Thymus (tissue), 11 donors: ENCODE results near the gene ABCA9. TPM values are rescaled to one million over a fixed set of nuclear protein-coding genes. Genes with fewer than 3 reads are reported as not detected.
"Not testable (repeated sequence)": the region's sequence is repeated elsewhere in the genome, so short reads cannot be mapped to it uniquely, and the experiment has no call there.

Experiments used
- DNase-seq, 9 donors: peaks; one replicate each; pipeline ENCODE4 v3.0.0-alpha.2; 2013; ENCODE audit warnings: low spot score in 9 of 9, low read depth in 6 of 9, missing footprints in 1 of 9
- H3K27ac ChIP-seq, 2 donors: one replicate each; pipeline ENCODE4 v1.5.1; 2013; ENCODE audit warnings: control low read depth in 1 of 2, low read depth in 1 of 2, low read length in 1 of 2, mild to moderate bottlenecking in 1 of 2, moderate library complexity in 1 of 2
- H3K27me3 ChIP-seq, 2 donors: one replicate each; pipeline ENCODE4 v1.5.1; 2013; ENCODE audit warnings: low read length in 1 of 2; ENCODE audit not compliant: control insufficient read depth in 2 of 2, insufficient read depth in 1 of 2
- H3K36me3 ChIP-seq, 2 donors: one replicate each; pipeline ENCODE4 v1.5.1; 2013; ENCODE audit warnings: low read length in 1 of 2, mild to moderate bottlenecking in 1 of 2, moderate library complexity in 1 of 2; ENCODE audit not compliant: control insufficient read depth in 2 of 2, insufficient read depth in 2 of 2
- H3K4me1 ChIP-seq, 2 donors: one replicate each; pipeline ENCODE4 v1.5.1; 2013; ENCODE audit warnings: low read length in 2 of 2; ENCODE audit not compliant: control insufficient read depth in 2 of 2, insufficient read depth in 2 of 2
- H3K4me3 ChIP-seq, 2 donors: one replicate each; pipeline ENCODE4 v1.5.1; 2013; ENCODE audit warnings: low read length in 2 of 2, control low read depth in 1 of 2, mild to moderate bottlenecking in 1 of 2
- H3K9me3 ChIP-seq, 2 donors: one replicate each; pipeline ENCODE4 v1.5.1; 2013; ENCODE audit warnings: low read length in 1 of 2, mild to moderate bottlenecking in 1 of 2; ENCODE audit not compliant: control insufficient read depth in 2 of 2, insufficient read depth in 1 of 2
- WGBS: extraction: QIAGEN DNeasy Blood & Tissue Kit; methylation state at CpG from one replicate; pipeline ENCODE4 v1.1.7; 2013; 5-methylcytosine and 5-hydroxymethylcytosine counted together
- polyA plus RNA-seq: library from polyadenylated mRNA; stranded (reverse); fragments of 200-250 nt; gene quantifications from one replicate; pipeline ENCODE4 v1.2.3, GENCODE V29; 2013
- total RNA-seq: library from RNA; stranded (reverse); fragments of 120-200 nt; gene quantifications from one replicate; pipeline ENCODE4 v1.2.4, GENCODE V29; 2013
- donor health status: healthy.

The ABCA9 gene
- total and polyA plus RNA-seq, 2 donors, result 1.1 to 2.8 TPM

DNA sequence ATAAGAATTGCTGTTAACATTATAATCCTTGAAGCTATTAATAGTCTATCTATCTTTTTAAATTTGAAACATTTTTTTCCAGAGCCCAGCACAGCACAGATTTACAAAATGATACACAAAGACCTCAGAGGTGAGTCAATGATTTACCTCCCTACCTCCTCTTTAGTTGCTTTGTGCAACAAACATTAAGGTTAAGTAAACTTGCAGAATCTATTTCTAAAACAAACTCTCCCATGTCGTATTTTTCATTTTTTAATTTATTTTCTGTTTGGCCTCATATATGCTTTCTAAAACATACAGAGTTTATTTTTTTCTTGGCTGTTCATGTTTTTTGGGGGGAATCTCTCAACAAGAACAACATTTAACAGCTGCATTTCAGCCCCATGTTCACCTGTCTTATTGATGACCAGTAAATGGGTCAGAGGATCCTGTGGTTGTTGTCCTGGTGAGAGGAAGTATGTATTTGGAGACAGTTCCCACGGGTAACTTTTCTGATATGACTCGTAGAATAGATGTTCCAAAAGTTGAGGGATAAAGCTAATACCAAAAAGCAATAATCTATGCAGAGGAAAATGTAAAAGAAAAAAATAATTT lies 42.6 kb downstream of the ABCA9 start:
- Histone ChIP-seq H3K4me3 (no peak overlapping the region), H3K9me3 (no peaks in the 10 kb centered on the region), H3K27me3 (no peaks in the 10 kb centered on the region), H3K4me1 (no peaks in the 10 kb centered on the region), H3K36me3 (no peaks in the 10 kb centered on the region), H3K27ac (no peak overlapping the region)
- 95% methylated on average over 3 of the region's 3 CpGs for WGBS
- DNase-seq, result no peak

DNA sequence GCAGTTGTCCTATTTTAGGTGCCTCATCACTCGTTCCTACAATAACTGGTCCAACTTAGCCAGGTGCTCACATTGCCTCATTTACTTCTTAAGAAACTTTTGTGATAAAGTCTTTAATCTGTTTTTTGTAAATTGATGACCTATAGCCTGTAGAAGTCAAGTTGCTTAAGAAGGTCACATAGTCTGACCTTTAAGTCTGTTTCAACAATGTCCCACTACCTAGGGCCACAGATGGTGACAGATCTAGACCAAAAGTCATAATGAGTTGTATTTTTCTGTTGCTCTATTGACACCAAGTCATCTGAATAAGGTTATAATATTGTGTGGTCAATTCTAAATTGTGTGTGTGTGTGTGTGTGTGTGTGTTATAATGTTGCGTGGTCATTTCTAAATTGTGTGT lies 45.1 kb downstream of the ABCA9 start:
- Histone ChIP-seq H3K27ac (no peak overlapping the region), H3K27me3 (no peaks in the 10 kb centered on the region), H3K4me3 (no peak overlapping the region), H3K4me1 (no peaks in the 10 kb centered on the region), H3K9me3 (no peaks in the 10 kb centered on the region), H3K36me3 (no peaks in the 10 kb centered on the region)
- 97% methylated on average over 2 of the region's 2 CpGs for WGBS
- no peak for DNase-seq

DNA sequence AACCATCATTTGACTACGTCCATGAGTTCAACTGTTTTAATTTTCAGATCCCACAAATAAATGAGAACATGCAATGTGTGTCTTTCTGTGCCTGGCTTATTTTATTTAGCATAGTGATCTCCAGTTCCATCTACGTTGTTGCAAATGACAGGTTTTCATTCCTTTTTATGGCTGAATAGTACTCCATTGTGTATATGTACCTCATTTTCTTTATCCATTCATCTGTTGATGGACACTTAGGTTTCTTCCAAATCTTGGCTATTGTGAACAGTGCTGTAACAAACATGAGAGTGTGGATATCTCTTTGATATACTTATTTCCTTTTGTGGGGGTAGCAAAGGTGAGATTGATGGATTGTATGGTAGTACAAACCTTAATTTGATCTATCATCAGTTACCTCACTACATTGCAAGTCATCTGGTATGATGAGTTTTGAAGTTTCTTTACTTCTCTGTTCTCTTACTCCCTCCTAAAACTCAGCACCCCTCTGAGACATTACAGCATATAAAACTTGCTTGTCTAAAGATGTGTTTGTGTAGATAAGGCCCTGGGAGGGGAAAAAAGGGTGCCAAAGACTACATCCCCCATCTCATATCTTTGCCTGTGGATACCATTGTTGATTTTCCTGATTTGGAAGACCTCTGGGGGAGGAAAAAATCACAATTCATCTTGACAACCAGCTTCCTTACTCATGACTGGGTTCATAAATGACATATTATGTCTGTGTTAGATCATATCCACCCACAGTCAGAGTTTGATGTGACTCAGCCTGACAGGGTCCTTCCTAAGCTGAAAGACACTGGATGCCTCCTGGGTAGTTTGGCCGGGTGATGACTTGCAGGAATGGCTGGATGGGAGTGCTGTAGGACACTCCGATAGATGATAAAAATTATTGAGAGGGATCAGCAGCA lies 47.6 kb downstream of the ABCA9 start:
- Histone ChIP-seq H3K4me3 (no peak overlapping the region), H3K36me3 (no peaks in the 10 kb centered on the region), H3K27me3 (no peaks in the 10 kb centered on the region), H3K4me1 (no peaks in the 10 kb centered on the region), H3K27ac (no peak overlapping the region), H3K9me3 (no peaks in the 10 kb centered on the region)
- WGBS, result 96% methylated on average over 4 of the region's 4 CpGs
- DNase-seq, result no peak

DNA sequence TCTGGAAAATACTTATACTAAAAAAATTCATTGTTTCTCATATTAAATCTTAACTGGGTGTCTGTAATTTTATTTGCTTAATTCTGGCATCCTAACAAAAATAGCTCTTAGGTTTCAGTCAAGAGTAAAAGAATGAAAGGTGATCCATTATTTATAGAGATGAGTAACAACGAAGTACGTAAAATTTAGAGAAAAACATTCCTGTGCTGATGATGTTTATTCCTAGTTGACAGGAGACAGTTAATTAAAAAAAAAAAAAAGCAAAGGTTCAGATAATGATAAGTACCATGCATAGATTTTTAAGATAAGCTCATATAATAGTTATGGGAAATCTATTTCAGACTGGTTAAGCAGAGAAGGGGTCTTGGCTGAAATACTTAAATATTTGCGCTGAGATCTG lies 50.8 kb downstream of the ABCA9 start:
- Histone ChIP-seq H3K27ac (no peak overlapping the region), H3K9me3 (no peaks in the 10 kb centered on the region), H3K4me3 (no peak overlapping the region), H3K36me3 (no peaks in the 10 kb centered on the region), H3K4me1 (no peaks in the 10 kb centered on the region), H3K27me3 (no peaks in the 10 kb centered on the region)
- 78% methylated on average over 3 of the region's 3 CpGs for WGBS
- no peak for DNase-seq

DNA sequence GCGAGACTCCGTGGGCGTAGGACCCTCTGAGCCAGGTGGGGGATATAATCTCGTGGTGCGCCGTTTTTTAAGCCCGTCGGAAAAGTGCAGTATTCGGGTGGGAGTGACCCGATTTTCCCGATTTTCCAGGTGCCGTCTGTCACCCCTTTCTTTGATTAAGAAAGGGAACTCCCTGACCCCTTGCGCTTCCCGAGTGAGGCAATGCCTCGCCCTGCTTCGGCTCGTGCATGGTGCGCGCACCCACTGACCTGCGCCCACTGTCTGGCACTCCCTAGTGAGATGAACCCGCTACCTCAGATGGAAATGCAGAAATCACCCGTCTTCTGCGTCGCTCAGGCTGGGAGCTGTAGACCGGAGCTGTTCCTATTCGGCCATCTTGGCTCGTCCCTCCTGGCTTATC lies 56.0 kb downstream of the ABCA9 start:
- 97% methylated on average over 23 of the region's 27 CpGs for WGBS
- H3K27ac ChIP-seq, DNase-seq: not testable (repeated sequence)

DNA sequence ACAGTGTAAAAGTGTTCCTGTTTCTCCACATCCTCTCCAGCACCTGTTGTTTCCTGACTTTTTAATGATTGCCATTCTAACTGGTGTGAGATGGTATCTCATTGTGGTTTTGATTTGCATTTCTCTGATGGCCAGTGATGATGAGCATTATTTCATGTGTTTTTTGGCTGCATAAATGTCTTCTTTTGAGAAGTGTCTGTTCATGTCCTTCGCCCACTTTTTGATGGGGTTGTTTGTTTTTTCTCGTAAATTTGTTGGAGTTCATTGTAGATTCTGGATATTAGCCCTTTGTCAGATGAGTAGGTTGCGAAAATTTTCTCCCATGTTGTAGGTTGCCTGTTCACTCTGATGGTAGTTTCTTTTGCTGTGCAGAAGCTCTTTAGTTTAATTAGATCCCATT lies 61.0 kb downstream of the ABCA9 start:
- H3K4me1 ChIP-seq, H3K4me3 ChIP-seq, H3K9me3 ChIP-seq, H3K36me3 ChIP-seq, H3K27me3 ChIP-seq, DNase-seq, H3K27ac ChIP-seq: not testable (repeated sequence)
- 80% methylated on average over 3 of the region's 3 CpGs for WGBS

More for the DNA sequence above, 56.0 kb downstream of the ABCA9 start:
- not testable (repeated sequence) for H3K36me3 ChIP-seq, H3K4me3 ChIP-seq, H3K4me1 ChIP-seq, H3K9me3 ChIP-seq, H3K27me3 ChIP-seq

DNA sequence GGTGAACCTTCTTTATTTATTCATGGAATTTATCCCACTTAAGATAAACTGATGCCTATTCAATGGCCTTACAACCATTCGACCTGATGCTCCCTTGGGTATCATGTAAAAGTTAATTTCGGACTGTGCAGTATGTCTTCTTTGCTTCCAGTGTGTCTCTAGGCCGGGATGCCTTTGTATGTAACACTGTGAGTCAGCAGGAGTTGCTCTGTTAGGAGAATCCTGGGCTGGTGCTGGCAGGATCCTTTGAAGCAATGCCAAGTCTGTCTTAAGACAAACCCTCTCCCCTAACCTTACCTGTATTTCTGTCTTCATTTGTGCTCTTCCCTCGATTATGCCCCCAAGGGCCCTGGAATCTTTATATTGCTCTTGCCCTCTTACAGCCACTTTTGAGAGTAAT lies 67.6 kb downstream of the ABCA9 start:
- no peak for DNase-seq

DNA sequence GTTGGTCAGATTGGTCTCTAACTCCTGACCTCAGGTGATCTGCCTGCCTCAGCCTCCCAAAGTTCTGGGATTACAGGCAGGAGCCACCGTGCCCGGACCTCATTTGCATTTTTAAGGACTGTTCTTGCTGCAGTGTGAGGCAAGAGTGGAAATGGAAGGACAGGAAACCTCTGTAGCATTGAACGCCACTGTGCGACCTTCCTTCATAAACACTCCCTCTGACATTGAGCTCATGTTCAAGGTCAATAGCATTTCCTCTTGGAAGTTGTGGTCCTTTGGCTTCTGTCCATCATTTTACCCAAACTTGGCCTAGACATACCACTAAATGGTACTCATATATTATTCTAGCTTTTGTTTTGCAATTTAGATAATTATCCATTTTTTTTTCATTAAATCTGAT lies 72.8 kb downstream of the ABCA9 start:
- H3K4me3 ChIP-seq, result no peak overlapping the region
- no peaks in the 10 kb centered on the region for H3K27me3 ChIP-seq
- no peaks in the 10 kb centered on the region for H3K36me3 ChIP-seq
- no peaks in the 10 kb centered on the region for H3K9me3 ChIP-seq
- H3K27ac ChIP-seq, result no peak overlapping the region
- H3K4me1 ChIP-seq, result no peaks in the 10 kb centered on the region
- 85% methylated on average over 4 of the region's 4 CpGs for WGBS
- DNase-seq, result no peak

More for the DNA sequence above, 67.6 kb downstream of the ABCA9 start:
- H3K4me1 ChIP-seq, result no peaks in the 10 kb centered on the region
- H3K27me3 ChIP-seq, result no peaks in the 10 kb centered on the region
- H3K4me3 ChIP-seq, result no peak overlapping the region
- no peaks in the 10 kb centered on the region for H3K9me3 ChIP-seq
- no peak overlapping the region for H3K27ac ChIP-seq
- H3K36me3 ChIP-seq, result no peaks in the 10 kb centered on the region
- WGBS, result 94% methylated on average over 4 of the region's 4 CpGs

DNA sequence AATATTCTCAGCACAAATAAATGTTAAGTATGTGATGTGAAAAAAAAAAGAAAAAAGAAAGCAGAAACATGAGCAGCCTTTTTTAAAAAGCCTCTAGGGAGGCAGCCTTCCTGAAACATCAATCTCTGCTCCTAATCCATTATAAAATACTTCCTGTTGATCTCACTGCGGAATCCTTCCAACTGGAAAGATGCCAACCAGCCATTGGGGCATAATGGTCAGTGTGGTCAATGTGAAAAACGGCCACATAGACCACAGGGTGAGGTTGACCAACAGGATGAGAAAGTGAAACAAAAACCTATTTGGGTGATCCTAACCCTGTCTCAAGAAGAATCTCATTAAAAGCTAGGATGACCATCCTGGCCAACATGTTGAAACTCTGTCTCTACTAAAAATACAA lies 79.4 kb downstream of the ABCA9 start:
- no peaks in the 10 kb centered on the region for H3K36me3 ChIP-seq
- no peak overlapping the region for H3K27ac ChIP-seq
- H3K27me3 ChIP-seq, result no peaks in the 10 kb centered on the region
- no peaks in the 10 kb centered on the region for H3K9me3 ChIP-seq
- WGBS, result 52% methylated on average over 2 of the region's 2 CpGs
- DNase-seq, result no peak
- H3K4me1 ChIP-seq, result no peaks in the 10 kb centered on the region
- no peak overlapping the region for H3K4me3 ChIP-seq
